GM12892 (cell line): Measurements from ENCODE around the gene RAB37.

Source experiments
- POLR2A ChIP-seq: IDR thresholded peaks from 2 replicates; pipeline ENCODE4 v1.6.1; 2011; ENCODE audit warnings: low read depth, low read length, control low read depth
- POLR2AphosphoS5 ChIP-seq: IDR thresholded peaks from 2 replicates; pipeline ENCODE4 v1.6.1; 2011; ENCODE audit warnings: low read depth, low read length, control low read depth

DNA sequence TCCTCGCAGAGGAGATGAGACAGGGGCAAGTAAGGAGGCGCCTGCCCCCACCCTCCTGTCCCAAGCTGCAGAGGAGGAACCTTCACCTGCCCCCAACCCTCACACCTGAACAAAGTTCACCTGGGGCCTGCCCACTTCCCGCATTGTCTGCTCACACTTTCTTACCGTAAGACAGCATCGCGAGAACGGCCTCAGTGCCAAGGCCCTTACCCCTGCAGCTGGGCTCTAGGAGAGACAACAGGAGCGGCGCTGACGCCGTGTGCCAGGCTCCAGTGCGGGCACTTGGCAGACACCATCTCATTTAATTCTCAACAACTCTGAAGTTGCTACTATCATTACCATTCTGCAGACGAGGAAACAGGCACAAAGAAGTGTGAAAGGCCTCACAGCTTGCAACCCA lies 35.0 kb downstream of the RAB37 start:
- TF ChIP-seq POLR2A, result no peak
- TF ChIP-seq POLR2AphosphoS5, result no peak
